ENCODE results near the gene ZNF521.

DNA sequence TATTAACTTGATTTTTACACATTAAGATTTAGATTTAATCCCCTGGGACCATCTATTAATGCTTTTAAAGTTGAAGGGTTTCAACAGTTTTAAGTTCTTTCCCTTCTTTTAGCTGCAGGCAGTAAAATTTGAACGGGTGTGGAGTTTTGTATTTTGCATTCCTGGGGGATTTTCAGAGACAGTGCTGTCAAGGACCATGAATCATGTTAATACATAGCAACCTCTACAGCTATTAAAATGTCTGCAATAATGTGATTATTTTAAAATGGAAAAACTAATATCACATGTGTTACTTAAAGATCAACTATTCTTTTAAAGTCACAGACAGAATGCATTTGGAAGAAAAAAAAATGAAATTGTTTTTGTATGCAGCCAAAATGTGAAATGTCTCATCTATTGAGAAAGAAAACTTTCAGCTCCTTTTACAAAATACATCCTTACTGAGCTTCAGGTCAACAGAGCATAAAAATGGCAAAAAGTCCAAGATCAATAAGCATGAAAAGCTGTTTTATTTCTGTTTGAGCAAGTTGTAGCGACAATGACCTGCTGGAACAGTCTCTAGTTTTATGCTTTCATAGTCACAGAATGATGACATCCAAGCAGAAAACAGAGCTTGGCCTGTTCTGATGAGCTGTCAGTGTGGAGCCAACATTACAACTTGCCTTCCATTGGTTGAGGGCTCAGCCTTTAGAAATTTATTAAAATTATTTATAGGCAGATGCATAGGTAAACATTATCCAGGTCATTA is 21.6 kb upstream of the ZNF521 start:
- no peak for TF ChIP-seq TOX (CRISPR knock-in tag; IDR thresholded peaks at IDR 0.05; ENCODE audit: borderline replicate concordance)
- TF ChIP-seq, protein P1, sequence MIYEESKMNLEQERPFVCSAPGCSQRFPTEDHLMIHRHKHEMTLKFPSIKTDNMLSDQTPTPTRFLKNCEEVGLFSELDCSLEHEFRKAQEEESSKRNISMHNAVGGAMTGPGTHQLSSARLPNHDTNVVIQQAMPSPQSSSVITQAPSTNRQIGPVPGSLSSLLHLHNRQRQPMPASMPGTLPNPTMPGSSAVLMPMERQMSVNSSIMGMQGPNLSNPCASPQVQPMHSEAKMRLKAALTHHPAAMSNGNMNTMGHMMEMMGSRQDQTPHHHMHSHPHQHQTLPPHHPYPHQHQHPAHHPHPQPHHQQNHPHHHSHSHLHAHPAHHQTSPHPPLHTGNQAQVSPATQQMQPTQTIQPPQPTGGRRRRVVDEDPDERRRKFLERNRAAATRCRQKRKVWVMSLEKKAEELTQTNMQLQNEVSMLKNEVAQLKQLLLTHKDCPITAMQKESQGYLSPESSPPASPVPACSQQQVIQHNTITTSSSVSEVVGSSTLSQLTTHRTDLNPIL (CRISPR knock-in tag; IDR thresholded peaks at IDR 0.05; ENCODE audit: low read depth), result no peak
- TF ChIP-seq, protein P2, sequence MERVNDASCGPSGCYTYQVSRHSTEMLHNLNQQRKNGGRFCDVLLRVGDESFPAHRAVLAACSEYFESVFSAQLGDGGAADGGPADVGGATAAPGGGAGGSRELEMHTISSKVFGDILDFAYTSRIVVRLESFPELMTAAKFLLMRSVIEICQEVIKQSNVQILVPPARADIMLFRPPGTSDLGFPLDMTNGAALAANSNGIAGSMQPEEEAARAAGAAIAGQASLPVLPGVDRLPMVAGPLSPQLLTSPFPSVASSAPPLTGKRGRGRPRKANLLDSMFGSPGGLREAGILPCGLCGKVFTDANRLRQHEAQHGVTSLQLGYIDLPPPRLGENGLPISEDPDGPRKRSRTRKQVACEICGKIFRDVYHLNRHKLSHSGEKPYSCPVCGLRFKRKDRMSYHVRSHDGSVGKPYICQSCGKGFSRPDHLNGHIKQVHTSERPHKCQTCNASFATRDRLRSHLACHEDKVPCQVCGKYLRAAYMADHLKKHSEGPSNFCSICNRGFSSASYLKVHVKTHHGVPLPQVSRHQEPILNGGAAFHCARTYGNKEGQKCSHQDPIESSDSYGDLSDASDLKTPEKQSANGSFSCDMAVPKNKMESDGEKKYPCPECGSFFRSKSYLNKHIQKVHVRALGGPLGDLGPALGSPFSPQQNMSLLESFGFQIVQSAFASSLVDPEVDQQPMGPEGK (CRISPR knock-in tag; IDR thresholded peaks at IDR 0.05; ENCODE audit: borderline replicate concordance), result no peak

Data from SK-N-SH treated with all-trans-retinoic acid at 6 μM for 48 hours (cell line).